LHCN-M2 (cell line): Measurements from ENCODE around the gene SPEF2. TPM values are rescaled to one million over a fixed set of nuclear protein-coding genes. Genes with fewer than 3 reads are reported as not detected.
"Not testable (repeated sequence)": the region's sequence is repeated elsewhere in the genome, so short reads cannot be mapped to it uniquely, and the experiment has no call there.

Source experiments
- DNase-seq: peaks from one replicate; pipeline ENCODE4 v3.0.0-alpha.2; 2012; ENCODE audit warnings: low read depth
- total RNA-seq: library from RNA; depleted of rRNA; stranded (reverse); fragments of >200 nt; gene quantifications from 2 replicates; pipeline ENCODE4 v1.2.3, GENCODE V29; 2014

Gene SPEF2
- total RNA-seq, 1 experiment from 2014 or later, result 1.9 TPM

- no peak for DNase-seq
Observed at GRCh38 chr5:35821513-35821912, 203.8 kb downstream of the SPEF2 start.

- DNase-seq, result no peak
Observed at GRCh38 chr5:35822511-35822910, 204.8 kb downstream of the SPEF2 start.

GRCh38 chr5:35823347-35824098 lies 205.9 kb downstream of the SPEF2 start:
- DNase-seq, result no peak

GRCh38 chr5:35826056-35826455 lies 208.4 kb downstream of the SPEF2 start:
- no peak for DNase-seq

- DNase-seq, result no peak
Observed at GRCh38 chr5:35826554-35826953, 208.9 kb downstream of the SPEF2 start.

GRCh38 chr5:35828082-35828598 lies 210.5 kb downstream of the SPEF2 start:
- DNase-seq, result no peak

GRCh38 chr5:35830587-35830986 lies 212.9 kb downstream of the SPEF2 start:
- DNase-seq, result no peak

GRCh38 chr5:35832762-35833161 lies 215.1 kb downstream of the SPEF2 start:
- DNase-seq, result peak; percentile 39

GRCh38 chr5:35833224-35833623 lies 215.6 kb downstream of the SPEF2 start:
- no peak for DNase-seq

GRCh38 chr5:35835796-35836742 lies 218.4 kb downstream of the SPEF2 start:
- DNase-seq, result no peak

- DNase-seq, result no peak
Observed at GRCh38 chr5:35838370-35839042, 220.8 kb downstream of the SPEF2 start.

- DNase-seq, result no peak
Observed at GRCh38 chr5:35842856-35843255, 225.2 kb downstream of the SPEF2 start.

- not testable (repeated sequence) for DNase-seq
Observed at GRCh38 chr5:35845508-35845907, 227.8 kb downstream of the SPEF2 start.

- no peak for DNase-seq
Observed at GRCh38 chr5:35847491-35847890, 229.8 kb downstream of the SPEF2 start.

- no peak for DNase-seq
Observed at GRCh38 chr5:35847961-35848360, 230.3 kb downstream of the SPEF2 start.

- no peak for DNase-seq
Observed at GRCh38 chr5:35849860-35850259, 232.2 kb downstream of the SPEF2 start.

- DNase-seq, result no peak
Observed at GRCh38 chr5:35850967-35851680, 233.5 kb downstream of the SPEF2 start.

- DNase-seq, result peak; percentile 57
Observed at GRCh38 chr5:35852084-35852734, 234.5 kb downstream of the SPEF2 start.

GRCh38 chr5:35852773-35853172 lies 235.1 kb downstream of the SPEF2 start:
- no peak for DNase-seq

GRCh38 chr5:35853631-35854030 lies 236.0 kb downstream of the SPEF2 start:
- no peak for DNase-seq

- no peak for DNase-seq
Observed at GRCh38 chr5:35854248-35854647, 236.6 kb downstream of the SPEF2 start.
